Fibroblast of peridontal ligament (primary cell): ENCODE results near the gene GOPC.

Source experiments
- DNase-seq: peaks from one replicate; pipeline ENCODE4 v3.0.0-alpha.2; 2010; ENCODE audit errors: extremely low read depth

The GOPC gene

GRCh38 chr6:117514655-117515054 lies 87.7 kb downstream of the GOPC start:
- no peak for DNase-seq

DNA sequence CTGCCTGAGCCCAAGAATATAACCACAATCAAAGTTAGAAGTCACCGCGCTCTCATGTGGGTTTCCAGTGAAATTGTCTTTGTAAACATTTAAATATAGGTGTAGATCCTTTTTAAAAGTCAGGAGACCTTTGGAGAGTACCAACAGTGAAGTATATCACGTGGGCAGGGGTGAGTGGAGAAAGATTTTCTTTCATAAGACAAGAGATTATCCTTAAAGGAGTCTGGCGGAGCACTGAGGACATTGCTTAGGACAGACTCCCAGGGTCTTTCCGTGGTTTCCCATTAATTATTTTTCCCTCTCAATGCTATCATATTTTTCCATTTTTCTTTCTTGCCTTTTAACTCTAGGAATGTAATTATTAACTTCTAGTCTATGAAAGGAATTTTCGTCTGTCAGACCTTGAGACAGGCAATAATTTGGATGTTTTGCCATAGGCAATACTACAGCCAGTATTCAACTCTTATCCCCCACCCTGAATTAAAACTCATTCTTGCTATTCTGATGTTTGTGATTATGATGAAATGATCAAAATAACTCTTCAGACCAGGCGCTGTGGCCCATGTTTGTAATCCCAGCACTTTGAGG lies 88.4 kb downstream of the GOPC start:
- DNase-seq, result no peak

DNA sequence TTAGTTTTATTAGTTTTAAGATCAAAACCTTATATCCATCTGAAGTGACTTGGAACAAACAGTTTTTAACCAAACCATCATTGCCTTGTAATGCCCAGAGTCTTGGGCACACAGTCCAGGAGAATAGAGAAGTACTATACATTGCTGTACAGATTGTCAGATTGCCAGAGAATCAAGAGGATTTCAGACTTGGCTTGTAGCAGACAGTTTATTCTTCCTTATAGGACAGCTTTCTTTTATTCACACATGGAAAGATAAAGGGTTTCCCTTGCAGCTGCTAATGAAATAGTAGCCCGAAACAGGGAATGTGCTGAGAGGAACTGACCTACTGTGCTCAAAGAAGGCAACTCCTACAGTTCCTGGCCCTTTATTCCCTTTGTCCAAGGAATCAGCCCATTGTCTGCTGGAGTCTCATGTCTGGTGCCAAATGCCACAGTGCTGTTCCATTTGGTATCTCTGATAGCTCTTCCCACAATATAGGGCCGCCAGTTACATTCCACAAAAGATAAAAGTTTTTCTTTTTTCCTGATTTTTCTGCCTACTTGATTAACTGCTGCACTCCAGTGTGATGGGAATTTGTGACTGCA lies 89.2 kb downstream of the GOPC start:
- no peak for DNase-seq

DNA sequence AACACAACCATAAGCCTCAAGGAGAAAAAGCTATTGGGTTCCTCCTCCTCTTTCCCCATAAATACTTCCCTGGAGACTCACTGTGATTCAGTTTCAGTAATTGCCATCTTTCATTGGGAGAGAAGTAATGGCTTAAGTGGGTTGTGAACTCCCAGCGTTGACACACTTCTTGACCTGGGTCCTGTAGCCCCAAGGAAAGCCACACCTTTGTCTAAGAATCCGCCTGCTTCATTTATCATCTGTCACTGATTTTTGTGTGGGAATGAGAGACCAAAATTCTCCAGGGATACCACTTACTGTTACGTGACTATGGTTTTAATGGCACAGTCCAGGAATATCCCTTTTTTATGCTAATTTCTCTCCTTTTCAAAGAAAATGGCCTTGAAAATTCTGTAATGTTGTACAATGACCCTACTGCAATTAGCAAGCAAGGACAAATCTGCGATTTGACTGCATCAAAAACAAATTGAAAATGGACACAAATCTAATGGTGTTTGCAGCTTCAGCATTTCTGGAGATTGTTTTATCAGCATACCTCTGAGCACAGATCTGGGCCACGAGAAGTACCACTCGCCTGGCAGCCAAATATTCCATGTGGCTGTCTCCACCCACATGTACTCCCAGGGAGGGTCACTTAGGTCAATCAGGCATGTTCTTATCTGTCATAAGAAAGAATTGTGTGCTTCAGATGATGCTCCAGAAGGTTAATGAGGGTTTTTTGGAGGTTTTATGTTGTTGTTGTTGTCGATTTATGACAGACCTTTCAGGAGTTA lies 90.1 kb downstream of the GOPC start:
- DNase-seq, result no peak
